ENCODE measurements around the gene MVP.
A peak's percentile ranks its signal among the peaks of the same experiment; 100 is the strongest.

The MVP gene

DNA sequence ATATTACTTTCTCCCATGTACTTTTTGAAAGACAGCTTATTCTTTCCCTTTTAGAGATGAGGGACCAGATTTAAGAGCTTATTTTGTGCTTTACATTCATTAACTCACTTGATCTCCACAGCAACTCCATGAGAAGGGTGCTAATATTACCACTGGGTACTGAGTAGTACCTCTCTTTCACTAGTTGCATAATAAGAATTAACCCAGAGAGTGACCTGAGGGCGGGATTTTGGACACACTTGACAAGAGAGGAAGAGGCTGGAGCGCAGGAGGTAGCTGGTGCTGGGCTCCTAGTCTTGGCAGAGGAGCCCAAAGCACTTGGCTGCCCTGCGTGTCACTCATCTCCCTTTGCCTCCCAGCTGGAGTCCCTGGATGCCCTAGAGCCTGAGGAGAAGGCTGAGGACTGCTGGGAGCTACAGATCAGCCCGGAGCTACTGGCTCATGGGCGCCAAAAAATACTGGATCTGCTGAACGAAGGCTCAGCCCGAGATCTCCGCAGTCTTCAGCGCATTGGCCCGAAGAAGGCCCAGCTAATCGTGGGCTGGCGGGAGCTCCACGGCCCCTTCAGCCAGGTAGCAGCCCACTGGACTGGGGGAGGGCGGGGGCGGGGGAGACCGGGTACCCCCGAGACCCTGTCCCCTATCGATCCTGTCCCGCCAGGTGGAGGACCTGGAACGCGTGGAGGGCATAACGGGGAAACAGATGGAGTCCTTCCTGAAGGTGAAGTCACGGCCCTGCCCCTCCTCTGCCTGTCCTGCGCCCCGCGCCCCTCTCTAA is 15.6 kb upstream of the MVP start:
- peak in 4 of 14 donors; percentile 11 to 68 (median 52) for DNase-seq

- DNase-seq, result peak; percentile 94 to 99 (median 96)
Observed at GRCh38 chr16:29805232-29806098, 14.8 kb upstream of the MVP start.

GRCh38 chr16:29806099-29806579 is 14.1 kb upstream of the MVP start, which contains the start of gene MAZ:
MAZ (plus strand) TSS chr16:29806529; CDS start chr16:29806702, 173 bp downstream.
- DNase-seq, result peak in 1 of 14 donors; percentile 92

- peak in 5 of 14 donors; percentile 5 to 52 (median 32) for DNase-seq
Observed at GRCh38 chr16:29806641-29807425, 13.4 kb upstream of the MVP start.

- DNase-seq, result peak in 12 of 14 donors; percentile 59 to 89 (median 82)
Observed at GRCh38 chr16:29807426-29808218, 12.6 kb upstream of the MVP start.

DNA sequence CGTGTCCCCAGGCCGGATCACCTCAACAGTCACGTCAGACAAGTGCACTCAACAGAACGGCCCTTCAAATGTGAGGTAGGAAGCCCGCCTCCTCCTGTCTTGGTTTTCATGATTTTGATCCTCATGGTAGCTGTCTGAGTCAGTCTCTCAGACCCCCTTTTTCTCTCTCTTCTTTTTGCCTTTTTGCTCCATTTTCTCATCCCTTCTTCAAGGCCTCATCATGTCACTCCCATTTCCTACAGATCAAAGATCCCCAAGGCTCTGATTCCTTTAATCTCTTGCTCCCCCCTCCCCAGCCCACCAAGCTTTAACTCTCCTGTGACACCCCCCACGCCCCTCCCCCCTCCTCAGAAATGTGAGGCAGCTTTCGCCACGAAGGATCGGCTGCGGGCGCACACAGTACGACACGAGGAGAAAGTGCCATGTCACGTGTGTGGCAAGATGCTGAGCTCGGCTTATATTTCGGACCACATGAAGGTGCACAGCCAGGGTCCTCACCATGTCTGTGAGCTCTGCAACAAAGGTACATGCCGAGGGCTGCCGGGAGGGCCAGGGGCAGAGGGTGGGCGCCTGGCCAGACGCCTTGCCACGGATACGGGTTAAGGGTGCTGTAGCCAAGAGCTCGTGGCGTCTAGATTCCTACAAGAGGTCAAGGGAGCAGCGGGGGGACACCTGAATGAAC is 11.9 kb upstream of the MVP start:
- no peak for DNase-seq

- no peak for DNase-seq
Observed at GRCh38 chr16:29809031-29809747, 11.1 kb upstream of the MVP start.

DNA sequence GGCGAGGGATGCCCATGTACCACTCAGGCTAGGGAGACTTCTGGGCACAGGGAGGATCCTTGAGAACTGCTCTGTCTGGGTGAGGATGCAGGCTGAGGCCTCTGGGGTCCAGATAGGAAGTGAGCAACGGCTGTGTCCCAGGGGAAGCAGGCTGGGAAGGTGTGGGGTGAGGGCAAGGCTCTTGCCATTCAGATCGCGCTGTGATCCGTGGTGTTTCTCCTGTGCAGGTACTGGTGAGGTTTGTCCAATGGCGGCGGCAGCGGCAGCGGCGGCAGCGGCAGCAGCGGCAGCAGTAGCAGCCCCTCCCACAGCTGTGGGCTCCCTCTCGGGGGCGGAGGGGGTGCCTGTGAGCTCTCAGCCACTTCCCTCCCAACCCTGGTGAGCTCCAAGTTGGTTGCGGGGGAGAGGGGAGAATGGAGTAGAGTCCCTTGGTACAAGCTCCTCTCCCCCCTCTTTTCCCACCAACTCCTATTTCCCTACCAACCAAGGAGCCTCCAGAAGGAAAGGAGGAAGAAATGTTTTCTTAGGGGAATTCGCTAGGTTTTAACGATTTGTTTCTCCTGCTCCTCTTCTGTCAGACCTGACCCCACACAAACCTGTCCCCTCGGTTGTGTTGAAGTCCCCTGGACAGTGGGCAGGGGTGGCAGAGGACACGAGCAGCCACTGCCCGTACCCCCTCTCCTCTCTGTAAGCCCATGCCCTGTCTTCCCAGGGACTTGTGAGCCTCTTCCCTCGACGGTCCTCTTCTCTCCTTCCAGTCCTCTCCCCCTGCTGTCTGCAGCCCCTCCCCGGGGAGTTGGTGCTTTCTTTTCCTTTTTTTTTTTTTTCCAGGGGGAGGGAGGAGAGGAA is 10.2 kb upstream of the MVP start:
- DNase-seq, result no peak

DNA sequence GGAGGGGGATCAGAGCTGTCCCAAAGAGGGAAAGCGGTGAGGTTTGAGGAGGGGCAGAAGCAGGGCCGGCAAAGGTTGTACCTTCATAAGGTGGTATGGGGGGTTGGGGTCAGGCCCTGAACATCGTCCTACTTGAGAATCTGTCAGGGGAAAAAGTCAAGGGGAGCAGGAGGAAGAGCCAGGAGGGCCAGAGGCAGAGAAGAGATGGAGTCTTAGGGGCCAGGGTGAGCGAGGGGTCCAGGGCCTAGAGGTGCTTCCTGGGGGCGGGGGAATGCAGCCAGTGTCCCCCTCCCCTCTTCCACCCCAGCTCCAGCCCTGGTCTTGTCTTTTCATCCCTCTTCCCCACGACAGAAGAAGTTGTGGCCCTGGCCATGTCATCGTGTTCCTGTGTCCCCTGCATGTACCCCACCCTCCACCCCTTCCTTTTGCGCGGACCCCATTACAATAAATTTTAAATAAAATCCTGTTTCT is 9.5 kb upstream of the MVP start:
- DNase-seq, result no peak

- peak; percentile 56 to 96 (median 84) for DNase-seq
Observed at GRCh38 chr16:29811170-29811895, 8.9 kb upstream of the MVP start.

DNA sequence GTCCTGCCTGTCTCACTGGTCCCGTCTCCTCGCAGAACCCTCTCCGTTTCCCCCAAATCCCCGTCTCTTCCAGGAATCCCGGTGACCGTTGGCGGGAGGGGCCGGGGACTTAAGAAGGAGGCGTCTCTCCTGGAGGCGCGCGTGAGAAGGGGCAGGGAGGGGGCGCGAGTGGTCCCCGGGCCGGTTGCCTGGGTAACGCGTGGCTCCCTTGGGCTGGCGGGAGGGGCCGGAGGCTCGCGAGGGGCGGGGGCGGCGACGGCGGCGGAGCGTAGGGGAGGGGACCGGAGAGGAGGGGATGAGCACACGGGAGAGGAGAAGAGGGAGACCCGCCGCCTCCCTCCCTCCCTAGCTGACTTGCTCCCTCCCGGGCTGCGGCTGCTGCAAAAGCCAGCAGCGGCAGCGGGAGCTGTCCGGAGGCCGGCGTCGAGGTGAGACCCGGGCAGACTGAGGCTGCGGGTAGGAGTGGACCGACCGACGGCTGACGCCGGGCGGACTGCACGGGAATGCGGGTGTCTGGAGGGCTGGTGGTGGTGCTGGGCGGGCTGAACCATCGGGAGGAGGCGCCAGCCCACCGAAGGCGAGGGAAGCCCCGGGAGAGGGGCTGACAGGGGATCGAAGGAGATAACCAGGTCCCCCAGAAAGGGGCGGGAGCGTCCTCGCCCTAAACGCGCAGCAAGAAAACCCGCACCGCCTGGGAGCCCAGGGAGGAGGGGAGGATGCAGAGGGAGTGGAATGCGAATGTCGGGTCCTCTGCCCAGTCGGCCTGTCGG is 8.2 kb upstream of the MVP start, which contains the start of gene PRRT2:
TSS of gene PRRT2 (plus strand) at position 298 of the 770 bp plus-strand sequence. CDS start 862 bp downstream, outside the sequence.
- DNase-seq, result peak in 11 of 14 donors; percentile 39 to 88 (median 64)

GRCh38 chr16:29812754-29813643 is 7.3 kb upstream of the MVP start:
- DNase-seq, result peak in 2 of 14 donors; percentile 30 to 69

- DNase-seq, result peak in 1 of 14 donors; percentile 38
Observed at GRCh38 chr16:29813644-29814562, 6.4 kb upstream of the MVP start.

DNA sequence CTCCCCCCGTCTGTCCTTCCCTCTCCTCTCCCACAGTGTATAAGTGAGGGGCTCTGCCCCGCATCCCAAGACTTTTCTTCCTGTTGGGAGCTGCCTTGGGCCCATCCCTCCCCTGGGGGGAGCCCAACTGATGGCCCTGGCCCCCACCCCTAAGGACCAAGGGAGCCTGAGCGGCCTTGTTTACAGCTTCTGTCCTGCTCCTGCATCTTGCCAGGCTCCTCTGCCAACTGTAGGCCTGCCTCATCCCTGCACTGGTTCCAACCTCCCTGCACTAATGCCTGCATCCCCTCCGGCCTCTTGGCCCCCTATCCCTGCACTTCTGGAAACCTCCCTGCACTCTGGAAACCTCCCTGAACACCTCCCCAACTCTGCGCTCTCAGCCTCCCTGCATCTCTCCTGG is 5.7 kb upstream of the MVP start:
- DNase-seq, result peak in 1 of 14 donors; percentile 42
